ENCODE data around the gene GNB2.

Gene GNB2

GRCh38 chr7:100682228-100682741 lies 8.7 kb downstream of the GNB2 start:
- DNase-seq, result peak; percentile 27

- no peak for DNase-seq
Measured at GRCh38 chr7:100682991-100683658, 9.6 kb downstream of the GNB2 start.

GRCh38 chr7:100683659-100684533 lies 10.4 kb downstream of the GNB2 start:
- DNase-seq, result no peak

GRCh38 chr7:100684534-100685042 lies 11.0 kb downstream of the GNB2 start:
- DNase-seq, result no peak

- DNase-seq, result no peak
Measured at GRCh38 chr7:100685049-100685605, 11.6 kb downstream of the GNB2 start.

GRCh38 chr7:100685631-100686145 lies 12.1 kb downstream of the GNB2 start:
- DNase-seq, result no peak

- DNase-seq, result no peak
Measured at GRCh38 chr7:100686201-100686821, 12.8 kb downstream of the GNB2 start.

- DNase-seq, result no peak
Measured at GRCh38 chr7:100686822-100687211, 13.3 kb downstream of the GNB2 start.

- no peak for DNase-seq
Measured at GRCh38 chr7:100687261-100687660, 13.7 kb downstream of the GNB2 start.

GRCh38 chr7:100687751-100688300 lies 14.3 kb downstream of the GNB2 start:
- DNase-seq, result no peak

GRCh38 chr7:100688326-100688860 lies 14.9 kb downstream of the GNB2 start:
- no peak for DNase-seq

- DNase-seq, result no peak
Measured at GRCh38 chr7:100689230-100690135, 15.9 kb downstream of the GNB2 start.

- peak; percentile 45 for DNase-seq
Measured at GRCh38 chr7:100691676-100692577, 18.4 kb downstream of the GNB2 start.

- no peak for DNase-seq
Measured at GRCh38 chr7:100692578-100692961, 19.0 kb downstream of the GNB2 start.

GRCh38 chr7:100693312-100694097 lies 20.0 kb downstream of the GNB2 start:
- DNase-seq, result no peak

GRCh38 chr7:100694098-100694745 lies 20.7 kb downstream of the GNB2 start, which contains the start of gene GIGYF1:
GIGYF1 (minus strand) TSS chr7:100694250; CDS start chr7:100688238, 6,012 bp downstream.
- peak; percentile 51 for DNase-seq

- DNase-seq, result no peak
Measured at GRCh38 chr7:100696123-100696521, 22.6 kb downstream of the GNB2 start.

GRCh38 chr7:100699018-100699417 lies 25.5 kb downstream of the GNB2 start:
- no peak for DNase-seq
